CD4-positive, CD25-positive, alpha-beta regulatory T cell (primary cell): ENCODE measurements around the gene E2F7. TPM values are rescaled to one million over a fixed set of nuclear protein-coding genes. Genes with fewer than 3 reads are reported as not detected.

ENCODE experiments used
- ATAC-seq, 2 donors: fragments of 150-1000 bp; cut with Tn5 transposase; one replicate each; pipeline ENCODE4 v1.10.0; 2021; ENCODE audit warnings: low read depth in 2 of 2, moderate number of reproducible peaks in 2 of 2, moderate library complexity in 1 of 2
- DNase-seq, 3 donors: peaks; one replicate each; pipeline versions ENCODE4 v3.0.0 to v3.0.0-alpha.2; 2012 to 2022; ENCODE audit warnings: mixed read lengths in 1 of 3
- H3K27ac ChIP-seq: one replicate; pipeline ENCODE4 v1.7.0; 2013; ENCODE audit warnings: mild to moderate bottlenecking, low read length; ENCODE audit not compliant: insufficient read depth, poor library complexity, severe bottlenecking
- H3K27me3 ChIP-seq: one replicate; pipeline ENCODE4 v1.7.0; 2013; ENCODE audit warnings: low read length; ENCODE audit not compliant: control insufficient read depth, insufficient read depth
- H3K36me3 ChIP-seq: one replicate; pipeline ENCODE4 v1.7.0; 2013; ENCODE audit warnings: mild to moderate bottlenecking, low read length, moderate library complexity; ENCODE audit not compliant: control insufficient read depth, insufficient read depth
- H3K4me1 ChIP-seq: 2 replicates; pipeline ENCODE4 v1.7.0; 2013; ENCODE audit warnings: mild to moderate bottlenecking, low read length; ENCODE audit not compliant: insufficient read depth, control insufficient read depth, poor library complexity, severe bottlenecking
- H3K4me3 ChIP-seq: one replicate; pipeline ENCODE4 v1.7.0; 2013; ENCODE audit warnings: low read depth, mild to moderate bottlenecking, low read length, moderate library complexity
- H3K9me3 ChIP-seq, 2 experiments: 1 replicate in 1 of 2; 2 replicates in 1 of 2; pipeline ENCODE4 v1.7.0; 2013; ENCODE audit warnings: low read length in 2 of 2, mild to moderate bottlenecking in 1 of 2, moderate library complexity in 1 of 2; ENCODE audit not compliant: control insufficient read depth in 2 of 2
- H3K27ac Mint-ChIP-seq, 3 donors: one replicate each; pipeline ENCODE4 v1.8.0; 2020 to 2022; ENCODE audit warnings: mild to moderate bottlenecking in 3 of 3, mixed read lengths in 3 of 3, moderate library complexity in 2 of 3
- H3K27me3 Mint-ChIP-seq: one replicate; pipeline ENCODE4 v1.8.0; 2022; ENCODE audit warnings: mild to moderate bottlenecking, mixed read lengths
- H3K36me3 Mint-ChIP-seq: one replicate; pipeline ENCODE4 v1.8.0; 2020; ENCODE audit warnings: mixed read lengths
- H3K4me1 Mint-ChIP-seq, 4 donors: one replicate each; pipeline ENCODE4 v1.8.0; 2020 to 2022; ENCODE audit warnings: mixed read lengths in 4 of 4, mild to moderate bottlenecking in 1 of 4
- H3K4me3 Mint-ChIP-seq, 4 donors: one replicate each; pipeline ENCODE4 v1.8.0; 2020 to 2022; ENCODE audit warnings: mild to moderate bottlenecking in 4 of 4, mixed read lengths in 4 of 4, moderate library complexity in 3 of 4
- H3K9me3 Mint-ChIP-seq, 7 donors: one replicate each; pipeline ENCODE4 v1.8.0; 2020 to 2022; ENCODE audit warnings: mixed read lengths in 7 of 7, mild to moderate bottlenecking in 3 of 7, moderate library complexity in 2 of 7
- polyA plus RNA-seq, 4 donors: library from polyadenylated mRNA; unstranded; fragments of 300-500 nt; fragmentation: Illumina TruSeq; gene quantifications; one replicate each; pipeline ENCODE4 v1.2.3, GENCODE V29; 2021
- total RNA-seq: library from RNA; stranded (reverse); gene quantifications from one replicate; pipeline ENCODE4 v1.2.3, GENCODE V29; 2022

E2F7 gene
- total and polyA plus RNA-seq, 5 donors from 2014 or later, result 0.13 to 1.6 (median 0.21) TPM; not detected in 2

DNA sequence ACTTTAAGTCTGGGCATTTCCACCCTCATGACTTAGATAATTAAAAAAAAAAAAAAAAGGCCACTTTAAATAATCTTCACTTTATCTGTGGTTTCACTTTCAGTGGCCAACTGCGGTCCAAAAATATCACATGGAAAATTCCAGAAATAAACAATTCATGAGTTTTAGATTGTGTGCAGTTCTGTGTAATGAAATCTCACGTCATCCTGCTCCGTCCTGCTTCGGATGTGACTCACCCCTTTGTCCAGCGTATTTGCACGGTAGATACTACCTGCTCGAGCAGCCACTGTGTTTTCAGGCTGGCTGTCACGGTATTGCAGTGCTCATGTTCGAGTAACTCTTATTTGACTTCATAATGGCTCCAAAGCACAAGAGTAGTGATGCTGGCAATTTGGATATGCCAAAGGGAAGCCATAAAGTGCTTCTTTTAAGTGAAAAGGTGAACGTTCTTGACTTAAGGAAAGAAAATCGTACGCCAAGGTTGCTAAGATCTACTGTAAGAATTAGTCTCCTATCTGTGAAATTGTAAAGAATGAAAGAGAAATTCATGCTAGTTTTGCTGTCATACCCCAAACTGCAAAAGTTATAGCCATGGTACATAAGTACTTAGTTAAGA lies 2.4 kb downstream of the E2F7 start:
- no peak for DNase-seq
- no peak overlapping the region for H3K27ac Mint-ChIP-seq
- no peaks in the 10 kb centered on the region for H3K9me3 ChIP-seq

GRCh38 chr12:77062396-77062795 lies 3.0 kb downstream of the E2F7 start:
- ATAC-seq (no peak), DNase-seq (no peak)
- no peak overlapping the region for H3K4me3 ChIP-seq
- peaks cover 4 to 30% (median 18%) of the 10 kb centered on the region in 4 donors for H3K4me1 Mint-ChIP-seq
- peaks cover 19% of the 10 kb centered on the region for H3K4me1 ChIP-seq
- no peaks in the 10 kb centered on the region for H3K9me3 ChIP-seq
- H3K27me3 ChIP-seq, result no peaks in the 10 kb centered on the region
- H3K4me3 Mint-ChIP-seq, result peak overlapping the region in 1 of 4 donors; percentile 8
- no peaks in the 10 kb centered on the region for H3K36me3 ChIP-seq
- H3K36me3 Mint-ChIP-seq, result no peaks in the 10 kb centered on the region
- H3K27ac Mint-ChIP-seq, result peak overlapping the region in 1 of 3 donors; percentile 10
- H3K9me3 Mint-ChIP-seq, result no peaks in the 10 kb centered on the region
- no peak overlapping the region for H3K27ac ChIP-seq
- H3K27me3 Mint-ChIP-seq, result no peaks in the 10 kb centered on the region

More for the DNA sequence above, 2.4 kb downstream of the E2F7 start:
- Histone ChIP-seq H3K4me1 (peaks cover 19% of the 10 kb centered on the region), H3K36me3 (no peaks in the 10 kb centered on the region), H3K27me3 (no peaks in the 10 kb centered on the region), H3K27ac (no peak overlapping the region), H3K4me3 (peak overlapping the region; percentile 4)
- peak overlapping the region in 3 of 4 donors; percentile 8 to 81 (median 66) for H3K4me3 Mint-ChIP-seq
- H3K36me3 Mint-ChIP-seq, result no peaks in the 10 kb centered on the region
- no peaks in the 10 kb centered on the region for H3K27me3 Mint-ChIP-seq
- no peak for ATAC-seq
- H3K9me3 Mint-ChIP-seq, result no peaks in the 10 kb centered on the region
- peaks cover 4 to 30% (median 18%) of the 10 kb centered on the region in 4 donors for H3K4me1 Mint-ChIP-seq

GRCh38 chr12:77060883-77061240 lies 4.5 kb downstream of the E2F7 start:
- peaks cover 1 to 28% (median 15%) of the 10 kb centered on the region in 4 donors for H3K4me1 Mint-ChIP-seq
- H3K27ac ChIP-seq, result no peak overlapping the region
- H3K4me3 Mint-ChIP-seq, result no peak overlapping the region
- no peak for DNase-seq
- ATAC-seq, result no peak
- no peaks in the 10 kb centered on the region for H3K36me3 Mint-ChIP-seq
- H3K4me1 ChIP-seq, result peaks cover 14% of the 10 kb centered on the region
- no peaks in the 10 kb centered on the region for H3K9me3 Mint-ChIP-seq
- no peak overlapping the region for H3K4me3 ChIP-seq
- no peaks in the 10 kb centered on the region for H3K27me3 ChIP-seq
- H3K36me3 ChIP-seq, result no peaks in the 10 kb centered on the region
- H3K27ac Mint-ChIP-seq, result peak overlapping the region in 2 of 3 donors; percentile 6 to 41
- no peaks in the 10 kb centered on the region for H3K9me3 ChIP-seq
- H3K27me3 Mint-ChIP-seq, result no peaks in the 10 kb centered on the region

DNA sequence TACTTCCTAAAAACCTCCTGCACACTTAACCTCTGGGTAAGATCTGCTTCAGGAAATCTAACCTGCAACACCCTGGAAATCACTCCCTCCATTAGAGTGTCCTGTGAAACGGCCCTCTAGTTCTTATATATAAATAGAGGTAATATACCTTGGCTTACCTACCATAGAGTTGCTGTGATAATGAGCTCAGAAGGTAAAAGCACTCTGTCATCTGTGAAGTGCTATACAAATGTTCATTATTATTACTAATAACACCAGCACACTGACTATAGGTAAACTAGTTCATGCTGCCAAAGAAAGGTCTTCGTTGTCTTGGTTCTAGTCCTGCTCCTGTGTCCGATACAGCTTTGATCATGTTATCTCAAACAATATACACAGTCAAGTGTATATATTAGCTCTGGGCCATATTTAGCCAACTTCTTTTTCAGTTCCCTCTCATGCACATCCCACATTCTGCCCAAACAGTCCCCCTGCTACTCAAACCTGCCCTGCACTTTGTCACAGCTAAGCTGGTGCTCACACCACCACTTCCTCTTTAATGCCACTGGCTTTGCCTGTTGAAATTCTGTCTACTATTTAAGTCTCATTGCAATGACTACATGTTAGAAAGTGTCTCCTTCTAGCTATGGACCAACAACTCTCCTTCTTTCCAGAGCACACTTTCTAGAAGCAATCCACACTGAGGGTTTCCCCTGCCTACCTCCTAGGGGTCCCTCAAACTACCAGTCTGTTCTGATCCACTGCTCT lies 5.1 kb downstream of the E2F7 start:
- Mint-ChIP-seq H3K9me3 (no peaks in the 10 kb centered on the region), H3K27ac (peak overlapping the region in 2 of 3 donors; percentile 6 to 41), H3K4me1 (peaks cover 0 to 26% (median 14%) of the 10 kb centered on the region in 4 donors), H3K4me3 (no peak overlapping the region), H3K27me3 (no peaks in the 10 kb centered on the region), H3K36me3 (no peaks in the 10 kb centered on the region)
- ATAC-seq (no peak), DNase-seq (no peak)
- Histone ChIP-seq H3K9me3 (no peaks in the 10 kb centered on the region), H3K27me3 (no peaks in the 10 kb centered on the region), H3K4me3 (no peak overlapping the region), H3K4me1 (peaks cover 14% of the 10 kb centered on the region), H3K27ac (no peak overlapping the region), H3K36me3 (no peaks in the 10 kb centered on the region)

DNA sequence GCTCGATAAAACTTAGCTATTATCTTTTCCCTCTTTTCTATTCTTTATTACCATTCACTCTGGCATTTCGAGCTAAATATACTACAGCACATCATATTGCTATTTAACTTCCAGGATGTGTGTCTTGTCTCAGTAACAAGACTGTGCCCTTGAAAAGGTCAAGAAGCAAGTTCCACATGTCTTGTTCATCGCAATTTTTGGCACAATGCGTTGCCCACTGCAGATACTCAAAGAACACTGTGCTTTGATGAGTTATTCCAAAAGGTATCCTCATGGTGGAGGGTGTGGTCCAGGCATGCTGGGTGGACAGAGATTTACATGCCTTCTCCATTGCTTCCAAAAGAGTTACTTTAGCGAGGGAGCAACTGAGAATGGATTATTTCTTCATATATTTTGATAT lies 6.6 kb downstream of the E2F7 start:
- no peak overlapping the region for H3K27ac Mint-ChIP-seq
- Histone ChIP-seq H3K27ac (no peak overlapping the region), H3K4me1 (peaks cover 4% of the 10 kb centered on the region), H3K9me3 (no peaks in the 10 kb centered on the region), H3K36me3 (no peaks in the 10 kb centered on the region), H3K27me3 (no peaks in the 10 kb centered on the region), H3K4me3 (no peak overlapping the region)
- no peak for ATAC-seq
- no peak for DNase-seq
- H3K36me3 Mint-ChIP-seq, result no peaks in the 10 kb centered on the region
- no peaks in the 10 kb centered on the region for H3K27me3 Mint-ChIP-seq
- H3K9me3 Mint-ChIP-seq, result no peaks in the 10 kb centered on the region
- H3K4me1 Mint-ChIP-seq, result peaks cover 0 to 20% (median 8%) of the 10 kb centered on the region in 4 donors
- H3K4me3 Mint-ChIP-seq, result no peak overlapping the region

DNA sequence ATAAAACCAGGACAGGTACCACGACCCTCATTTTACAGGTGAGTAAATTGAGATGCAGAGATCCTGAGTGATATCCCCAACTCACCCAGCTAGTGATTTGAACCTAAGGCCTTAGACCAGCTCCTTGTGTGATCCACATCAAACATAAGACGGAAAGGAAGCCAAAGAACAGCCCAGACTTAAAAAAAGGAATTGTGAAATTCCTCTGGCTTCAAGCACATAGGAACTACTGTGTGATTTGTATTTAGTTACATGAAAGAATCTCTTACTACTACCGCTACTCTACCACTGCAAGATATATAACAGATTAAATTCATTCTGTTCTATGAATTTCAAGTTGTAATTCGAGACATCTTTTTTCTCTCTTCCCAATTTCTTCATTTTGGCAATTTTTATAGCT lies 10.5 kb downstream of the E2F7 start:
- Mint-ChIP-seq H3K4me3 (no peak overlapping the region), H3K27ac (no peak overlapping the region), H3K27me3 (no peaks in the 10 kb centered on the region), H3K9me3 (no peaks in the 10 kb centered on the region), H3K4me1 (peaks cover 0 to 18% (median 2%) of the 10 kb centered on the region in 4 donors), H3K36me3 (no peaks in the 10 kb centered on the region)
- no peak for ATAC-seq
- DNase-seq, result no peak
- Histone ChIP-seq H3K9me3 (no peaks in the 10 kb centered on the region), H3K36me3 (no peaks in the 10 kb centered on the region), H3K27me3 (no peaks in the 10 kb centered on the region), H3K27ac (no peak overlapping the region), H3K4me1 (no peaks in the 10 kb centered on the region), H3K4me3 (no peak overlapping the region)

DNA sequence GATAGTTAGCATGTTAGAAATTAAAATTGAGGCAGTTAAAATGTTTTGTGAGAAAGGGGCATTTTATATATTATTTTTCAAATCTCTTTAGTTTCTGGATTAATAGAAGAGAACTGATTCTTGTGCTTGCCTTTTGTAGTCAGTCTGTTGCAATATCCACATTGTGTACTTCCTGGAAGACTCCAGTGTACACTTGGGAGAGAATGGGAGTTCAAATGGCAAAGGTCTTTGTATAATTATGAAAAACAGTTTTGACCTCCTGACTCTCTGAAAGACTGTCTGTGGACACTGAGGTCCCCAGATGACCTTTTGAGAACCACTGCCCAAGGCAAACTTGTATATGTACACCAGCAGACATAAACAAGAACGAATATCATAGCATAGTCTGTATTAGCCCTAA lies 12.1 kb downstream of the E2F7 start:
- Histone ChIP-seq H3K27me3 (no peaks in the 10 kb centered on the region), H3K4me3 (no peak overlapping the region), H3K36me3 (no peaks in the 10 kb centered on the region), H3K4me1 (no peaks in the 10 kb centered on the region), H3K9me3 (no peaks in the 10 kb centered on the region), H3K27ac (no peak overlapping the region)
- Mint-ChIP-seq H3K9me3 (no peaks in the 10 kb centered on the region), H3K4me3 (no peak overlapping the region), H3K27me3 (no peaks in the 10 kb centered on the region), H3K27ac (no peak overlapping the region), H3K4me1 (peaks cover 0 to 25% (median 3%) of the 10 kb centered on the region in 4 donors), H3K36me3 (no peaks in the 10 kb centered on the region)
- no peak for ATAC-seq
- no peak for DNase-seq
